HG03442 (cell line): ENCODE measurements around the gene CNIH2.
"Not testable (repeated sequence)": the region's sequence is repeated elsewhere in the genome, so short reads cannot be mapped to it uniquely, and the experiment has no call there.

Experiments
- ATAC-seq: cut with Tn5 transposase; IDR thresholded peaks from one replicate; pipeline ENCODE4 v1.9.1; 2021; ENCODE audit warnings: mild to moderate bottlenecking, moderate library complexity; ENCODE audit not compliant: unreplicated experiment

The CNIH2 gene

DNA sequence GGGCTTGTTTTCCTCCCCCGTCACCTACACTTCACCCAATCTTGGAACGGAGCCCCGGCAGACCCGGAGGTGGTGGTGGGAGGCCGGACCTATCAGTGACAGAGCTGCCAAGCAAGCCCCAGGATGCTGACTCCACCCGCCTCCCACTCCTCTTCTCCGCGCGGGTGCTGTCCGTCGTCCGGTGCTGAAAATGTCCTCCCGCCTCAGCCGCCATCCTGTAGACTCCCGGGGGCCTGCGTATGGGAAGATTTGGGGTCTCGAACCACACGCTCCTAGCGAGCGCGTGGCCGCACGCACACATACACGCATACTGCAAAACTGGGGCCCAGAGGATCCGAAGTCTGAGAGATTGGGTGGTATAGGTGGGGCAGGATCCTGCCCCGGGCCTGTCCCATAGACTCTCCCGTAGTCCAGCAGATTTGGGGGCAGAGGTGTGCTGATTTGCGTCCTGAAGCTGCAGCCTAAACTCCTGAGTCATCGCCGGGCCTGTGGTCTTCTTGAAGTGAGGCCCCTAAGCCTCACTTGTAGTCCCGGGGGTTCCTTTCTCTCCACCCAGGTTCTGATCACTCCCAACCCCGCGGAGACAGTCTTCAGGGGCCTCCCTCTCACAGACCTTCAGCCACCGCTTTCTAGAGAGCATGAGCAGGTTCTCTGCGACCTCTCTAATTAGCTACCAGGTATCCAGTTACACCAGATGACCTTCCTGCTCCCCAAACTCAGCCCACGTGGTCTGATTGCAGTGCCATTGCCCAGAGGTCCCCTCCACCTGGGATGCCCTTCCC, 11.8 kb downstream of the CNIH2 start:
- peak; percentile 24 for ATAC-seq

DNA sequence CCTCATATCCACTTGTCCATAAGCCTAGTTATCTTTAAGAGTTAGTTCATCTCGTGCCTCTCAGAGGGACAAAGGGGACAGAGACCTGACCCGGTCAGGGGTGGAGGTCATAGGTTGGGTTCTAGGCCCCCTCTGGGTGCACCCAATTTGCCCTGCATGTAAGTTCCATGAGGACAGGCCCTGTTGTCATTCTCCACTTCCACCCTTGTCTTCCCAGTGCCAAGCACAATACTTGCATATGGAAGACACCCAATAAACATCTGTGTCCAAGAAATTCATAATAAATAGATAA, 12.3 kb downstream of the CNIH2 start:
- no peak for ATAC-seq

DNA sequence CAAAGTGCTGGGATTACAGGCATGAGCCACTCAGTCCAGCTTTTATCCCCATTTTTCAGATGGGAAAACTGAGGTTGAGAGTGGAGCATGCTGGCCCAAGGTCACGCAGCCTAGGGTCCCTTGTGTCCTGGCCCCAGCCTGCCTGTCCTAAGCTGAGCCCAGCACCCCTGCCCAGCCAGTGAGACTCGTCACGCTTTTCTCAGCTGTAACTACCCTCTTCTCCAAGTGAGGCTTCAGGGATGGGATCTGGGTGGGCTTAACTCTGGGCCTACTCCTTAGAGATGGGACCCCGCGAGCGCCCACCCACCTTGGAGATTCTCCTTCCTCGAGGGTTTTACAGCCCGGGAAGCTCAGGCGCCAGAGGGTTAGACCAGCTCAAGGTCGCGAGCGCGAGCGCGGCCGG, 13.3 kb downstream of the CNIH2 start:
- no peak for ATAC-seq

DNA sequence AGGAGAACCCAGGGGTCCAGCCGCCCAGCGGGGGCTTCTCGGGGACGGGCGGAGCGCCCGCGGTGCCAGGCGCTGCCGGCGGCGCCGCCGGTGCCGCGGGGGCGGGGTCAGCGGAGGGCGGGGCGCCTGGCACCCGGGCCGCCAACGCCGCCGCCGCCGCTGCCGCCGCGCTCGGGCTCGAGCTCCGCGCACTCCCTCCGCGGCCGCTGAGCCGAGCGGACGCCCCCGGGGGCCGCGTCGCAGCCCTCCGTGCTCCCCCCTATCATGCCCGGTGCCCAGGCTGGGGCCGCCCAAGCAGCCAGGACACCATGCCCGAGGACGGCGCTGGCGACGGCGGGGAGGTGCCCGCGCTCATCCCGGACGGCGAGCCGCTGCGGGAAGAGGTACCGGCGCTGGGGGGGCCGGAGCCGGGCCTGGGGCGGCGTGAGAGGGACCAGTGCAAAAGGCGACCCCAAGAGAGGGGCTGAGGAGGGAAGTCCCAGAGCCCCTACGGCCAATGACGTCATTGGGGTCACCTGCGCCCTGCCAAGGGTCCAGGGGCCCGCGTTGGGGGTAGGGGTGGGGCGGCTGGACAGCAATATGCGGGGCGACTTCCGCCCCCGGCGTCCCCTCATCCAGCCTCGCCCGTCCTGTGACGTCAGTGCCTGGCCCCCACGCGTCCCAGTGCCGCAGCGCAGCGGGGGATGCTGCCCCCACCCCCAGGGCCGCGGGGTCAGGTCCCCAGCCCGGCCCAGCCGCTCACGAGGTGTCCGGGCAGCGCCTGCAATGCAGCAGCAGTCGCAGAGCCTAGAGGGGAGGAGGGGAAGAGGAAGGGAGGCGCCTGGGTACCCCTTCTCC, 13.9 kb downstream of the CNIH2 start, which contains the start of gene TMEM151A:
Gene TMEM151A (plus strand): TSS at position 189 of the 837 bp plus-strand sequence. CDS start 120 bp downstream, at position 309.
- no peak for ATAC-seq

DNA sequence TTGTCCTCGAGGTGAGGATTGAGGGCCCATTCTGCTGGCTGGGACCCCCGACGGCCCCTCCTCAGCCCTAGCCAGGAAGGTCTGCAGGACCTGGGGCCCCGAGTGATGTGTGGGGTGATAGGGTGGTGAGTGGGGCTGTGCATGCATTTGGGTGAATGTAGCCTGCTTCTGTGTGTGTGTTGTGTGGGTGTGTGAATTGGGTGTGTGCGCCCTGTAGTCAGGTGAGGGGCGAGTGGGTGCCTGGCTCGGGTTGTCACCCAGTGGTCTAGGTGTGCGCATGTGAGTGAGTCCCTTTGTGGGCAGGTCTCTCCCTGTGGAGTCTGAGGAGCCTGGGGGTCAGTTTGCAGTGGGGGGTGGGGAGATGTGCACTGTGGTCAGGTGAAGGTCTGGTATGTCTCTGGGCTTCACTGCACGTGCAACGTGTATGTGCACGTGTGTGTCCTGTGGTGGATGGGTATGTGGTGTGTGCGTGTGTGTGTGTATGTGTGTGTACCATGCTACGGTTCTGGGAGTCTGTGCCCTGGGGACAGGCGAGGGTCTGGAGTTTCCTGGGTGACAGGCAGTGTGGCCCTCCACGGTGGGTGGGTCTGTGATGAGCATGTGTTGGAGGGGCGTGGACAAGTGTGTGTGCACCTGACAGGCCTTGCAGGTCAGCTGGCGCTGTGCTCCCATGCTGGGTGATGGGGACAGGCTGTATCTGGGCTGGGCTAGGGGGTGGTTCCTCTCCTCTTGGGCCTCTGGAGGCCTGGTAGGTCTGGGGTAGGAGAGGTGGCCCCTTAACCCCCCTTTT, 14.8 kb downstream of the CNIH2 start:
- no peak for ATAC-seq

DNA sequence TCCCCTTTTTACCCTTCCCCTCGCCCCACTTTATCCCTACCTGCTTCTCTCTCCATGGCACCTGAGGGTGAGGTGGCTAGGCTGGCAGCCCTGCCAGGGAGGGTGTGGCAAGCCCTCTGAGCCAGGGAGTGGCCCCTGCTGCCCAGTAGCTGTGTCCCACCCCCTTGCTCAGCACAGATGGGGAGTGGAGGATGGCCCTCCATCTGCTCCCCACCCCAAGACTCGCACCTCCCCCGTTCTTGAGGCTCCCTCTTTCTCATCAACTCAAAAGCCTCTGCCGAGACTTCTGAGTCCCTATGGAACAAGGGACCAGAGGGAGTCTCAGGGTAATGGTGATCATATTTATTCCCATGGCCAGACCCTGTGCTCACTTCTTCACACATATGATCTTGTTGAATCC, 15.4 kb downstream of the CNIH2 start:
- ATAC-seq: no peak

DNA sequence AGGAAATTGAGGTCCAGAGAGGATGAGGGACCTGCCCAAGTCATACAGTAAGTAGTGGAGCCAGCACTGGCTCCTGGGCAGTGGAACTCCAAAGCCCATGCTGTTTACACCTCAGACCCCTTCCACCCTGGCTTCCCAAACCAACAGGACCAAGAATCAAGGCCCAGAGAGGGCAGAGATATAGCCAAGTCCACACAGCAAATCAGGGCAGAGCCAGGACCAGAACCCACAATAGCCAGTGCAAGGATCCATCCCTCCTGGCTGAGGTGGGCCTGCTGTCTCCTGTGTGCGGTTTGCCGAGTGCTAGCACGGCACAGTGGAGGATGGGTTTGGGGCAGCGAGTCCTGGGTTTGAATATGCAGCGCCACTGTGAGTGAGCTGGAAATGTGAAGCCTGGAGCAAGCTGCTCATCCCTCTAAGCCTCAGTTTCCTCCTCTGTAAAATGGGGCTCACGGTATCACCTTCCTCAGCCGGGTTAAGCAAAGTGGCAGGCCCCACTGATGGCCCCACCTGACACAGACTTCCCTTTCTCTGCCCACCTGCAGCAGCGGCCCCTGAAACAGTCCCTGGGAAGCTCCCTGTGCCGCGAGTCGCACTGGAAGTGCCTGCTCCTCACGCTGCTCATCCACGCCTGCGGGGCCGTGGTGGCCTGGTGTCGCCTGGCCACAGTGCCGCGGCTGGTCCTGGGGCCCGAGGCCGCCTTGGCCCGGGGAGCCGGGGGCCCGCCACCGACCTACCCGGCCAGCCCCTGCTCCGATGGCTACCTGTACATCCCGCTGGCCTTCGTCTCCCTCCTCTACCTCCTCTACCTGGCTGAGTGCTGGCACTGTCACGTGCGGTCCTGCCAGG, 16.0 kb downstream of the CNIH2 start:
- no peak for ATAC-seq

DNA sequence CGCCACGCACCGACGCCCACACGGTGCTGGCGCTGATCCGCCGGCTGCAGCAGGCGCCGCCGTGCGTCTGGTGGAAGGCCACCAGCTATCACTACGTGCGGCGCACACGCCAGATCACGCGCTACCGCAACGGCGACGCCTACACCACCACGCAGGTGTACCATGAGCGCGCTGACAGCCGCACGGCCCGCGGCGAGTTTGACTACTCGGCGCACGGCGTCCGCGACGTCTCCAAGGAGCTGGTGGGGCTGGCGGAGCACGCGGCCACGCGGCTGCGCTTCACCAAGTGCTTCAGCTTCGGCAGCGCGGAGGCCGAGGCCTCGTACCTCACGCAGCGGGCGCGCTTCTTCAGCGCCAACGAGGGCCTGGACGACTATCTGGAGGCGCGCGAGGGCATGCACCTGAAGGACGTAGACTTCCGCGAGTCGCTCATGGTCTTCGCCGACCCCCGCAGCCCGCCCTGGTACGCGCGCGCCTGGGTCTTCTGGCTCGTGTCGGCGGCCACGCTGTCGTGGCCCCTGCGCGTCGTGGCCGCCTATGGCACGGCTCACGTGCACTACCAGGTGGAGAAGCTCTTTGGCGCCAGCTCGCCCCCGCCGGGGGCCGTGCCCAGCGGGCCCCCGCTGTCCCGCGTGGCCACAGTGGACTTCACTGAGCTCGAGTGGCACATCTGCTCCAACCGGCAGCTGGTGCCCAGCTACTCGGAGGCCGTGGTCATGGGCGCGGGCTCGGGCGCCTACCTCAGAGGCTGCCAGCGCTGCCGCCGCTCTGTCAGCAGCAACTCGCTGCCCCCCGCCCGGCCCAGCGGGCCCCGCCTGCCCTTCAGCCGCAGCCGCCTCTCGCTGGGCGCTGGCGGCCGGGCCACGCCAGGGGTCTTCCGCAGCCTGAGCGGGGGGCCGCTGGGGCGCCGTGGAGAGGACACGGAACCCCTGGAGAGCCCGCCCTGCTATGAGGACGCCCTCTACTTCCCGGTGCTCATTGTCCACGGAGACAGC, 16.9 kb downstream of the CNIH2 start:
- ATAC-seq: no peak

DNA sequence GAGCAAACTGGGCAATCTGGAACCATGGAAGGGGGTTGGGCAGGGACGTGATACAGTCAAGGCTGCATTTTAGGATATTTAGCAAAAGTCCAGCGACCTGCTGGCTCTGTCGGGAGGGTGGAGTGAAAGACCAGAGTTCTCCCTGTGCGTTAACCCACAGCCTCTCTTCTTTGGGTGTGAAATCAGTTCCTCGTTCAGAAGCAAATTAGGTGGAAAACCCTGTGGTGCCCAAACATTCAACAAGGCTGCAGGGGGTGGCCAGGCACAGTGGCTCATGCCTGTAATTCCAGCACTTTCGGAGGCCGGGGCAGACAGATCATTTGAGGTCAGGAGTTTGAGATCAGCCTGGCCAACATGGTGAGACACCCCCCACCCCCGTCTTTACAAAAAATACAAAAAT, 19.6 kb downstream of the CNIH2 start:
- no peak for ATAC-seq

DNA sequence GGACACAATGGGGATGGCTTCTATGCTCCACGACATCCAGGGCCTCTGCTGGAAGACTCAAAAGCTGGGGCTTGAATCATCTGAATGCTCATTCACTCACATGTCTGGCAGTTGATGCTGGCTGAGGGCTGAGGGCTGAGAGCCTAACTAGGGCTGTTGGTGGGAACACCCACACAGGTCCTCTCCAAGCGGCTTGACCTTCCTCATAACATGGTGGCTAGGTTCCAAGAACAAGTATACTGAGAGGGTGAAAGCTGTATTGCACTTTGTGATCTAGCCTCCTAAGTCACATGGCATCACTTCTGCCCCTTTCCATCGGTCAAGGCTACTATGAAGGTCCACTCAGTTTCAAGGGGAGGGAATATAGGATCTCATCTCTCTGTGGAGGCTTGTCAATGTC, 21.2 kb downstream of the CNIH2 start:
- no peak for ATAC-seq

DNA sequence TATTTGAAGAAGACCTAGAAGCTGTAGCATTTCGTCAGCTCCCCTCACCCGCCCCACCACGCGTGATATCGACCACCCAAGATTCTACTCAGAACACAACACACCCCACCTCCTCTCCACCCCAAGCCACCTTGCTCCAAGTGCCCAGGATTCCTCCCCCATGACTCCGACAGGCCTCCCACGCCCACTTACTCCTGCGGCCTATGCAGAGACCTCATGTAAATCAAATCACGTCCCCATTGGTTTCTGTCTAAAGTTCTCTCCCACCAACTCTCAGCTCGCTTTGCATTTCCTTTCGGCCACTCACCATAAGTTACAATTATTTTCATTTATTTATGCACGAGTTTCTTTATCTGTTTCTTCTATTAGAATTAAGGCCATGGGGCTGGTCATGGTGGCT, 24.7 kb downstream of the CNIH2 start:
- no peak for ATAC-seq

DNA sequence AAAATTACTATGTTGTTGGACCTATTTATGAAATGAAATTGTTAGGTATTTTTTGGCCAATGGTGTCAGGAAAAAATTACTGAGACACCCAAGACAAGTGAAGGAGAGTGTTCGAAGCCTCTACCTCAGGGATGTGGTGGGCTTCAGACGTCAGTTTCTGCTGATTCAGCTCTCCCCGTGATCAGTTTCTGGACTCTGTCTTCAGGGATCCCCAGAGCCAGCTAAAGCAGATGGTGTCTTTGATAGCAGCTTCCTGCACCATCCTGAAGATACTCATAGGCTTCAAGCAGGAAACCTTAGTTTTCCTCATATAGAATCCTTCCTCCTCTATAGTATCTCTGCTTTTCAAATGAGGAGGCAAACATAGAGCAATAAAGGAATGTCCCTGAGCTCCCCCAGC, 31.5 kb downstream of the CNIH2 start:
- no peak for ATAC-seq

DNA sequence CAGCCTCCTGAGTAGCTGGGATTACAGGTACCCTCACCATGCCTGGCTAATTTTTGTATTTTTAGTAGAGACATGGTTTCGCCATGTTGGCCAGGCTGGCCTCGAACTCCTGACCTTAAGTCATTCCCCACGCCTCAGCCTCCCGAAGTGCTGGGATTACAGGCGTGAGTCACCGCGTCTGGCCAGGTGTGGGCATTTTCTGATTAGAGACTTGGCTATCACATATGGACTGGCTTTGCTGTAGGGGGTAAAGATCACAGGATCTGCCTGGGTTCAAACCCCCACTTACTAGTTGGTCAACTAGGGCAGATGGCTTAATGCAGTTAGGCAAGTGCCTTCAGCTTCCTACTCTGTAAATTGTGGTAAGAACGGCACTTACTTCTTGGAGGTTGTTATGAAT, 32.3 kb downstream of the CNIH2 start:
- no peak for ATAC-seq

DNA sequence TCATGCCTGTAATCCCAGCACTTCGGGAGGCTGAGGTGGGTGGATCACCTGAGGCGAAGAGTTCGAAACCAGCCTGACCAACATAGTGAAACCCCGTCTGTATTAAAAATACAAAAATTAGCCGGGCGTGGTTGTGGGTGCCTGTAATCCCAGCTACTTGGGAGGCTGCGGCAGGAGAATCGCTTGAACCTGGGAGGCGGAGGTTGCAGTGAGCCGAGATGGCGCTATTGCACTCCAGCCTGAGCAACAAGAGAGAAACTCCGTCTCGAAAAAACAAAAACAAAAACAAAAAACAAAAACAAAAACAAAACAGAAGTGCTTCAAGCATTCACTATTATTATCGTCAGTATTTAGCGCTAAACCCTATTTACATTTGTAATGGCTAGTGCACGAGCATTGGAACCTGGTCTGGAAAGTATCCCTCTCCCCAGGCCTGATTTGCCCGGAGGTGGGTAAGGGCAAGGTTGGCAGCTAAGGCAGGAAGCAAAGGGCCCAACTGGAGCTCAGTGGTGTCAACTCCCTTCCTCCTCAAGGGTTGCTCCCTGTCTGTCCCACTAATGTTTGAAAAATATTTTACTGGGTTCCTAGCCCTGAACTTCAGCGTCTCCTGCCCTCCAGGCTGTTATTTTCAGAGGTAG, 32.9 kb downstream of the CNIH2 start:
- ATAC-seq: not testable (repeated sequence)

DNA sequence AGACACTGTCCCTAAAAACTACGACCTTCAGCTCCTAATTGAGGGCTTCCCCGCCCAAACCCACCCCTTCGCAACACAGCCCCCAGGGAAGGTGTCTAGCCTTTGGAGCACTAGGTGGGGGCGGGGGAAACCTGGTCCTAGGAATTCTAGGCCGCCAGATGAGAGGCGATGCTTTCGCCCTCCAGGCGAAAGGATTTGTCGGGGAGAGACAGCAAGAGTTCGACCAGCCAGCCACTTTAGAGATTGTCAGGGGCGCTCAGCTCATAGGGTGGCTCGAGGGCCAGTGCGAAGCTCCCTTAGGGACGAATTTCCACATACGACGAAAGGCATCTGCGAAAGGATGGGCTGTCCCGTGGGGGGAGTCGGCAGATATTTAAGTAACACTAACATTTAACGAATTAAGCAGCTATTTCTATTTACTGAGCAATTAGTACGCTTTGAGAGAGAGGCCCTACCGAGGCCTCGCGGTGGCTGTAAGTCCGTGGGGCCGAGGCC, 33.5 kb downstream of the CNIH2 start:
- no peak for ATAC-seq

DNA sequence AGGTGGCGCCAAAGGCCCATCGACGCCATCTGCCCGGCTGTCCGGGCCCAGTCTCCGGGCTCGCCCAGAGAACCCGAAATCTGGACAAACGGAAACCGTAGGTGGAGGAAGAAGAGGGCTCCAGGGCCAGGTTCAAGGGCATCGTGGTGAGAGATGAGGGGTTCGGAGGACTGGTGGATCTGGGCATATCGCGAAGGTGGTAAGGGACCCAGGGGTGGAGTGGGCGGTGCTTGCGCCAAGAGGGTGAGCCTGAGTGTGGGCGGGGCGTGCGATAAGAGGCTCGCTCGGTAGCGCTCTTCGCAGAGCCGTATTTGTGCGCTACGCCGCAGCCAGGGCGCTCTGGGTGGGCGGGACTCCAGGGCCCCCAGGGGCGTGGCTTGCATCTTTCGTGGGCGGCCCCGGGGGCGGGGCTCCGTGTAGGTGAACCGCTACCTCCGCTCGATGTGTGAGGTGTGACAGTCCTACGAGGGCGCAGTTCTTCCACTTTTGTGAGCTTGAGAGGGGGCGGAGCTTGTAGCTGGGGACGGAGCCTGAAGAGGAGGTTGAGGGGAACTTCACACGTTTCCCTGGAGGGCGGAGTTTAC, 34.1 kb downstream of the CNIH2 start:
- ATAC-seq: peak; percentile 66

DNA sequence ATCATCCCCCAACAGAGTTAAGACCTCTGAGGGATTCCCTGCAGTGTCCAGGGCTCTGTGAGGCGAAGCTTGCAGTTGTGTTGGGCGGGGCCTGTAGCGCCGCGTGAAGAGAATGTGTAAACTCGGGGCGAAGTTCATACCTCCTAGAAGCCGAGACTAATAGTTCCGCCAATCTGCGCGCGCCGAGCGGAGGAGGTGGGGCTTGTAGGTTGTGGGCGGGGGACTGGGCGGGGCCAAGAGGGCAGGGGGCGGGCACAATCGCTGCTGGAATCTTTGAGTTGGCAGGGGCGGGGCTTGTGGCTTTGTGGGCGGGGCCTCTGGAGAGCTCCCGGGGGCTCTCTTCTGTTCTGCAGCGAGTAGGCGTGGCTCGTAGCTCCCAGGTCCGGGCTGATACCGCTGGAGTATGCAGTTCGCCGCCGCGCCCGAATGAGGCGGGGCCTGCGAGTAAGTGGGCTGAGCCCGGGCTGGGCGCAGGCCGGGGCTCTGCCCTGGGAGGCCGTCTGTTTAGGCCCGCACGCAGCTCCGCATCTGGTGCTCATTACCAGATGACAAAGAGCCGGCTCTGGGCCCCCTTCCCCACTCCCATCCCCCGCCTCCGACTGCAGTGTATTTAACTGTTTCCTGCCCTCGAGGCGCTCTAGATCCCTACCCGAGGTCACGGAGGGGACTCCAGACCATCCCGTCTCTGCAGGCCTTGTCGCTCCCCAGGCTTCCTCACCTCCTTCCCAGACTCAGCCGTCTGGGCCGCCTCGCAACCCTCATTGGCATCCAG, 34.8 kb downstream of the CNIH2 start:
- ATAC-seq: peak; percentile 62
